Measurements from ENCODE around the gene ETFA.

Gene ETFA

DNA sequence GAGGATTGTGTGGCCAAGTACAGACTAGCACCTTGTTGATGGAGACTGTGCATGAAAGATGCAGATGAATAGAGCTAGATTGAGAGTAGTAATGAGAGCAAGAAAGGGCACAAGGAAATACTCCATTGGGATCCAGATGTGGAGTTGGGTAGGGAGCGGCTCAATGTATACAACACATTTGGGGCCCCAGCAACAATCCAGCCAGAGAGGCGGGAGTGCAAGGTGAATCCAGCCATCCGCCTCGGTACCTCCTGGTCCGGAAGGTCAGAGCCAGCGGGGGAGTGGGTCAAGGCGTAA, 34.3 kb upstream of the ETFA start:
- DNase-seq (ENCODE audit: extremely low spot score): no peak
- TF ChIP-seq, protein P1, sequence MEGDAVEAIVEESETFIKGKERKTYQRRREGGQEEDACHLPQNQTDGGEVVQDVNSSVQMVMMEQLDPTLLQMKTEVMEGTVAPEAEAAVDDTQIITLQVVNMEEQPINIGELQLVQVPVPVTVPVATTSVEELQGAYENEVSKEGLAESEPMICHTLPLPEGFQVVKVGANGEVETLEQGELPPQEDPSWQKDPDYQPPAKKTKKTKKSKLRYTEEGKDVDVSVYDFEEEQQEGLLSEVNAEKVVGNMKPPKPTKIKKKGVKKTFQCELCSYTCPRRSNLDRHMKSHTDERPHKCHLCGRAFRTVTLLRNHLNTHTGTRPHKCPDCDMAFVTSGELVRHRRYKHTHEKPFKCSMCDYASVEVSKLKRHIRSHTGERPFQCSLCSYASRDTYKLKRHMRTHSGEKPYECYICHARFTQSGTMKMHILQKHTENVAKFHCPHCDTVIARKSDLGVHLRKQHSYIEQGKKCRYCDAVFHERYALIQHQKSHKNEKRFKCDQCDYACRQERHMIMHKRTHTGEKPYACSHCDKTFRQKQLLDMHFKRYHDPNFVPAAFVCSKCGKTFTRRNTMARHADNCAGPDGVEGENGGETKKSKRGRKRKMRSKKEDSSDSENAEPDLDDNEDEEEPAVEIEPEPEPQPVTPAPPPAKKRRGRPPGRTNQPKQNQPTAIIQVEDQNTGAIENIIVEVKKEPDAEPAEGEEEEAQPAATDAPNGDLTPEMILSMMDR (IDR thresholded peaks at IDR 0.05; ENCODE audit: control extremely low read depth, extremely low read depth, low read depth, missing control alignments): no peak
- ChIA-PET POLR2A (no interaction called here), CTCF (interaction anchor here (1.0 to 4.2 kb wide), 8 partner anchors 8 to 155 kb away, joined by 3 to 17 read pairs (median 4); no protein-coding TSS in a partner anchor)

DNA sequence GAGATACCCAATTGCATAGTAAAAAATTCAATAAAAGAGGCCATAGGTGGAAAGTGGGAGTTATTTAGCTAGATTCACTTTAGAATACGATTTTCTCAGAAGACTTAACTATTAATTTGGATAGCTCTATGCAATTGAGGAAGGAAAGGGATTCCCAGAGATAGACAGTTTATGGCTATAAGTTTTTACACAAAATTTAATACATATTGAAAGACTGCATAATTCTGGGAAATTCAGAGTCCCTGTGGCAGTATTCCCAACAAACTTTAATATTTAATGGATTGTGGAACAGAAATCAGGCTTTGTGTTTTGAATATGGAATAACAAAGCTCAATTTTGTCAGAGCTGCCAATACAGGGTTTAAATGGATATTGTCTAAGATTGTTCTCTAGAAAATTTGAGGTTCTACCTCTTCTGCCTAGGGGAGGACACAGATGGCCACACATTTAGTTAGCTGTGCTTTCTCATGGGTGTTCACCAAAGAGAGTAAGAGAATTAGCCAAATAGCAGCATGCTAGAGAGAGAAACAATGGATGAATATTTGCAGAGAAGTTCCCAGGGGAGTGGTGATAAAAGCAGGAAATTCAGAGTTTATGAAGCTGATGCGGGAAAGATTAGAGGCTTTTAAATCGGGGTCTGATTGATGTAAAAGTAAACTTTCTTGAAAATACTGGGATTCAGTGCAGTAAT, 33.8 kb upstream of the ETFA start:
- POLR2A ChIA-PET: no interaction called here
- DNase-seq (ENCODE audit: extremely low spot score): no peak
- TF ChIP-seq, protein P1 (IDR thresholded peaks at IDR 0.05; ENCODE audit: control extremely low read depth, extremely low read depth, low read depth, missing control alignments): no peak
- CTCF ChIA-PET: interaction anchor here (1.0 to 4.2 kb wide), 9 partner anchors 9 to 154 kb away, joined by 3 to 17 read pairs (median 4); partner anchors contain the start of gene ISL2

DNA sequence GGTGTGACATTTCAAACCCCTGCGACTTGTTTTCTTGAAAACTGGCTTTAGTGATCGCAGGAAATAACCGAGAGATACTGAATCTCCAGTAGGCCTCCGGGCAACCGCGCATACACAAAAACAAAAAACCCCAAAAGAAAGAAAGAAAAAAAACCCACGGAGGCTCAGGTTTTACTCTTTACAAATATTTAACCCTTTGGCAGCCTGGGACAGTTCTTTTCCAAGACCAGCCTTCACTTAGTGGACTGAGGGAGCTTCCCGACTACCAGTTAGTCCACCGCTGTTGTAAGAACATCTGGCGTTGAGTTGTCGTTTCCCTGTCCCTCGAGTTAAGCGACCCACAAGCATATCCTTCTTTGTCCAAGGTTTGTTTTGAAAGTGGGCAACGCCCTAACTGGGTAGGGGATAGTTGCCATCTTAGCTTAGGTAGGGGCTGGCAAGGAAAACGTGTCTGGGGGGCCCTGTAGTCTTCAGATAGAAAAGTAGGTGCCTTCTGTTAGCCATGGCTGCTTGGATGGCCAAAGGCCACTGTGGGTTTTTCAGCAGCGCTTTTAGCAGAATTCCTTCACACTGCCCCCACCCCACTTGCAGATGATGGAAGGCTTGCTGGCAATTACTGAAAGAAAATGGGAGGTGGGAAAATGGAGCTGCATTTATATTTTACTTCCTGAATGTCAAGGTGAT, 32.2 kb upstream of the ETFA start:
- CTCF ChIA-PET: interaction anchor here (1.7 to 4.2 kb wide), 2 partner anchors 9 to 20 kb away, joined by 4 to 17 read pairs; no protein-coding TSS in a partner anchor
- TF ChIP-seq, protein P1 (IDR thresholded peaks at IDR 0.05; ENCODE audit: control extremely low read depth, extremely low read depth, low read depth, missing control alignments): no peak
- DNase-seq (ENCODE audit: extremely low spot score): no peak
- POLR2A ChIA-PET: no interaction called here

DNA sequence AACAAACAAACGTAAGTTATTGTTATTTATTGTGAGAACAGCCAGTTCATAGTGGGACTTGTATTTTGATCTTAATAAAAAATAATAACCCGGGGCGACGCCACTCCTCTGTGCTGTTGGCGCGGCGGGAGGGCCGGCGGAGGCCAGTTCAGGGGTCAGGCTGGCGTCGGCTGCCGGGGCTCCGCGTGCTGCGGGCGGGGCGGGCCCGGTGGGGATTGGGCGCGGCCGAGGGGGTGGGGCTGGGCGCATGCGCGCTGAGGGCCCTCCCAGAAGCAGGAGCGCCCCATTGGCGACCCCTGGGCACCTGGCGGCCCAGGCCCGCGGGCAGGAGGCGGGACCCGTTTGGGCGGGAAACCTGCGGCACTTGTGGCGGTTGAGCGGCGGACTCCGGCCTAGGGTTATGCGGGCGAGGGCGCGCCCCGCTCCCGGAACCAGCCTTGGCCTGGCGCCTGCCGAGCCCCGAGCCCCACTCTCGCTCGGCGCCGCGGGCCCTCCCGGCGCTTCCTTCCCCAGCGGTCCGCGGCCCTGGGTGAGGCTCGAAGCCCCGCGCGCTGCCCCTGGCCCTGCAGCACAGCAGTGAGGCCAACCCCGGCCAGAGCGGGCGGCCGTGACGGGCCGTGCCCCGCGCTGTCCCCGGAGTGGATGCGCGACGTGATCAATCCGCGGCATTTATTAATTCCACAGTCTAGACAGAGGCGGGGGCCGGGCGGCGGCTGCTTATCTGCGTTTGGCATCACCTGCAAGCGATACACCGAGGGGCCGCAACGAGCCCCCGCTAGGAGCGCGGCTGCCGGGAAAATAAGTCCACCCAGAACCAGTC, 31.3 kb upstream of the ETFA start:
- TF ChIP-seq, protein P1 (IDR thresholded peaks at IDR 0.05; ENCODE audit: control extremely low read depth, extremely low read depth, low read depth, missing control alignments): no peak
- DNase-seq (ENCODE audit: extremely low spot score): no peak
- CTCF ChIA-PET: interaction anchor here (1.2 to 4.2 kb wide), 3 partner anchors 9 to 20 kb away, joined by 3 to 17 read pairs (median 12); no protein-coding TSS in a partner anchor
- POLR2A ChIA-PET: no interaction called here

DNA sequence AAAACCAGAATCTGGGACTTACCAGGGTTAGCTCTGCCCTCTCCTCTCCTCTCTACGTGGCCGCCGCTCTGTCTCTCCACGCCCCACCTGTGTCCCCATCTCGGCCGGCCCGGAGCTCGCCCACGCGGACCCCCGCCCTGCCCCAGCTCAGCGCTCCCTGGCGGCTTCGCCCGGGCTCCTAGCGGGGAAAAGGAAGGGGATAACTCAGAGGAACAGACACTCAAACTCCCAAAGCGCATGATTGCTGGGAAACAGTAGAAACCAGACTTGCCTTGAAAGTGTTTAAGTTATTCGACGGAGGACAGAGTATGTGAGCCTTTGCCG, 30.8 kb upstream of the ETFA start:
- TF ChIP-seq, protein P1 (IDR thresholded peaks at IDR 0.05; ENCODE audit: control extremely low read depth, extremely low read depth, low read depth, missing control alignments): no peak
- CTCF ChIA-PET: interaction anchor here (0.9 to 2.7 kb wide), 3 partner anchors 12 to 41 kb away, joined by 3 to 12 read pairs (median 3); no protein-coding TSS in a partner anchor

DNA sequence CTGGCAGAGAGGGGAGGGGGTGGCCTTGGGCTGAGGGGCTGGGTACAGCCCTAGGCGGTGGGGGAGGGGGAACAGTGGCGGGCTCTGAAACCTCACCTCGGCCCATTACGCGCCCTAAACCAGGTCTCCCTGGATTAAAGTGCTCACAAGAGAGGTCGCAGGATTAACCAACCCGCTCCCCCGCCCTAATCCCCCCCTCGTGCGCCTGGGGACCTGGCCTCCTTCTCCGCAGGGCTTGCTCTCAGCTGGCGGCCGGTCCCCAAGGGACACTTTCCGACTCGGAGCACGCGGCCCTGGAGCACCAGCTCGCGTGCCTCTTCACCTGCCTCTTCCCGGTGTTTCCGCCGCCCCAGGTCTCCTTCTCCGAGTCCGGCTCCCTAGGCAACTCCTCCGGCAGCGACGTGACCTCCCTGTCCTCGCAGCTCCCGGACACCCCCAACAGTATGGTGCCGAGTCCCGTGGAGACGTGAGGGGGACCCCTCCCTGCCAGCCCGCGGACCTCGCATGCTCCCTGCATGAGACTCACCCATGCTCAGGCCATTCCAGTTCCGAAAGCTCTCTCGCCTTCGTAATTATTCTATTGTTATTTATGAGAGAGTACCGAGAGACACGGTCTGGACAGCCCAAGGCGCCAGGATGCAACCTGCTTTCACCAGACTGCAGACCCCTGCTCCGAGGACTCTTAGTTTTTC, 30.2 kb upstream of the ETFA start:
- TF ChIP-seq, protein P1 (IDR thresholded peaks at IDR 0.05; ENCODE audit: control extremely low read depth, extremely low read depth, low read depth, missing control alignments): no peak
- DNase-seq (ENCODE audit: extremely low spot score): no peak
- POLR2A ChIA-PET: no interaction called here
- CTCF ChIA-PET: interaction anchor here (0.8 to 2.7 kb wide), 4 partner anchors 11 to 150 kb away, joined by 3 to 12 read pairs (median 4); no protein-coding TSS in a partner anchor

More for the DNA sequence above, 30.8 kb upstream of the ETFA start:
- no peak for DNase-seq (ENCODE audit: extremely low spot score)
- POLR2A ChIA-PET: no interaction called here
